GM19438 (cell line): ENCODE measurements around the gene CFAP69.
"Not testable (repeated sequence)": the region's sequence is repeated elsewhere in the genome, so short reads cannot be mapped to it uniquely, and the experiment has no call there.

Experiments
- ATAC-seq: cut with Tn5 transposase; IDR thresholded peaks from one replicate; pipeline ENCODE4 v1.9.1; 2021; ENCODE audit warnings: low read depth; ENCODE audit not compliant: unreplicated experiment

Gene CFAP69

GRCh38 chr7:90326500-90326899 lies 81.5 kb downstream of the CFAP69 start:
- ATAC-seq = no peak

GRCh38 chr7:90334193-90334843 lies 89.3 kb downstream of the CFAP69 start:
- ATAC-seq = no peak

GRCh38 chr7:90334926-90335325 lies 90.0 kb downstream of the CFAP69 start:
- ATAC-seq = not testable (repeated sequence)

GRCh38 chr7:90337106-90337505 lies 92.1 kb downstream of the CFAP69 start:
- no peak for ATAC-seq

GRCh38 chr7:90345016-90345415 lies 100.0 kb downstream of the CFAP69 start:
- no peak for ATAC-seq

GRCh38 chr7:90345595-90346335 lies 100.8 kb downstream of the CFAP69 start:
- peak; percentile 16 for ATAC-seq

- peak; percentile 97 for ATAC-seq
Observed at GRCh38 chr7:90346336-90347125, 101.6 kb downstream of the CFAP69 start, which contains the start of gene GTPBP10. GTPBP10 (plus strand) TSS chr7:90346716; CDS start chr7:90346742, 26 bp downstream.

GRCh38 chr7:90347759-90348158 lies 102.8 kb downstream of the CFAP69 start:
- ATAC-seq = no peak

- no peak for ATAC-seq
Observed at GRCh38 chr7:90349305-90349704, 104.3 kb downstream of the CFAP69 start.

- ATAC-seq = not testable (repeated sequence)
Observed at GRCh38 chr7:90350032-90350431, 105.1 kb downstream of the CFAP69 start.

- no peak for ATAC-seq
Observed at GRCh38 chr7:90351987-90352386, 107.0 kb downstream of the CFAP69 start.
